ENCODE data around the gene MRPL1.

The MRPL1 gene

DNA sequence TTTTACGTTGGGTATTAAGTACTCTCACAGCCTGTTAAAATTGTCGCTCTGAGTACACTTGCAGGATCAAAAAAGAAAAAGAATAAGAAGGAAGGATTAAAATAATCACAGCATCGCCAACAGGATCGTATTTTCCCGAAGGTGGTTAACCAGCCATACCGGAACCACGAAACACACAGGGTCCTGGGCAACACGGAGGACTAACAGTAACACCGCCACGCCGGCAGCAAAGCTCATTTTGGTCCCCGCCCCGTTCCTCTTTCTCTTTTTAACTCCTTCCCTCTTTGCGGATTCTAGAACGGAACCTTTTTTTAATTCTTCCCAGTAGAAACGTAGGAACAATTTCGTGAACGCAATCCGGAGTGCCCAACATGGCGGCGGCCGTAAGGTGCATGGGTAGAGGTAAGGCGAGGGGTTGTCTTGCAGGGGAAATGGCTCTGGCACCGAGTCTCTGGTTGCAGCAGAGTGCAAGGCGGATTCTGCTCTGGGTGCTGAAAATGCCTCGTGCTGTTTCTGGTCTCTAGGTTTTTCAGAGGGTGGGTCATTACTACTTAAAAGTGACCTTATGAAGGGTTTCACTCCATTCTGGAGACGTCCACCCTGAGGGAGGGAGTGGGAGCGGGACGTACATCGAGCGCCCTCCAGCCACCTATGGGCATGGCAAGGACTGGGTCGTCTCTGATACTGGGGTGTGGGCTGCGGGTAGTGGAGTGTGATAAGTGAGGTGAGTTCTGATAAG lies at the start of gene MRPL1:
TSS of gene MRPL1 (plus strand) at position 353 of the 739 bp plus-strand sequence. CDS start at position 372, 19 bp downstream.
- peak; percentile 89 for DNase-seq

DNA sequence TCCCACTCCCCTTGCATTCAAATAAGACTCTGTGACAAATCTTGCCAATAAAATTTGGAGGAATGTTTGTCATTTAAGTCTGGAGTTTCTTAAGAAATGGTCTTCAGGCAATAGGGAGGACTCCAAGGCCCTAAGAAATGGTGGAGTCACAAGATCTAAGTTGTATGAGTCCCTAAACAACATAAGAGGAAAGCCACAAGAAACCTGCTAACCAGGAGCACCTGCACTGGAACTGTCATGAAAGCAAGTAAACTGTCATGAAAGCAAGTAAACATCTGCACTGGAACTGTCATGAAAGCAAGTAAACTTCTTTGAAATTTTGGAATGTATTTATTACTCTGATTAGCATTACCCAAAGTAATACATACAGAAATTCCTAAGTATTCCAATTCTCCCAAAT lies 47.0 kb upstream of the MRPL1 start:
- DNase-seq: no peak

DNA sequence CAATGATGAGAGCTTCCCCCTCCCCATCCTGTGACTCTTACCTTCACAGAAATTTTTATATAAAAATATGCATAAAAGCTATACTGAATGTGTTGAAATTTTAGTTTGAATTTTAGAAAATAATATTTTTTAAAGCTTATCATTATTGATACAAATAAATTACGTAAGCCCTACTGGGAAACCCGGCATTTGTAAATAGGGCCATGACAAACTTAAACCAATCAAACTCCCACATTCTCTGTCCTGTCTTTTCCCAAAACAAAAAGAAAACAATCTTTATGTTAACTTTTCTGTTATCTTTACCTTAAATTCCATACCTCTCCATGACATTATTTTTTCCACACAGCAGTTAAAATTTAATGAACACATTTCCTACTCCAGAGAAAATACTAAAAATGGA lies 46.1 kb upstream of the MRPL1 start:
- no peak for DNase-seq

DNA sequence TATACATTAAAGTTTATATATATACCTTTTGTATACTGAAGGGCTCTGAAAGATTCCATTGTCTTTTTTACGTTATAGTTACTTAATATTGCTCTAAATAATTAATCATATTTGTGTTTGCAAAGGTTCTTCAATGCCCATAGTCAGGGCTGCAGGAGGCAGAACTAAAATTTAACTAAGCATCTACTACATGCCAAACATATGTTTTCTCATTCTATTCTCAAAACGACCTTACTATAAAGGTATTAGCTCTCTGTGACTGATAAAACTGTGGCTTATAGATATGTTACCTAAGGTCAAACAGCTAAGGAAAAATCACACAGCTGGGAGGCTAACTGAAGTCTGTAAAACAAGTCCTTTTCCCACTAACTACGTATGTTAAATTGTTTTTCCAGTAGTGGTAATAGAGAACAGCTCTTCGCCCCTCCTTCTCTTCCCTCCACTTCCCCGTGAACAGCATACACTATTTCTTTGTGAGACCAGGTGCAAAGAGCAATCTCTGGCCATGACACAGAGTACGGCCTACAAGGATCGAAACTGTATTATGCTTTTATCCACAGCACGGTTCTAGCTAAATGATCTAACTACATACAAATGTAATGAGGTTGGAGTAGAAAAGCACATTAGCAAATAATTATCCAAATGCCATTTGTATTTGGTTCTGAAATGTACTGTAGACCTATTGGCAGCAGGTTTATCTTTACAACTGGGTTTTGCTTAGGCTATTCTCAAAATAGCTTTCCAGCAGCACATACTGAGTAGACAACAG lies 45.1 kb upstream of the MRPL1 start:
- peak; percentile 0 for DNase-seq

DNA sequence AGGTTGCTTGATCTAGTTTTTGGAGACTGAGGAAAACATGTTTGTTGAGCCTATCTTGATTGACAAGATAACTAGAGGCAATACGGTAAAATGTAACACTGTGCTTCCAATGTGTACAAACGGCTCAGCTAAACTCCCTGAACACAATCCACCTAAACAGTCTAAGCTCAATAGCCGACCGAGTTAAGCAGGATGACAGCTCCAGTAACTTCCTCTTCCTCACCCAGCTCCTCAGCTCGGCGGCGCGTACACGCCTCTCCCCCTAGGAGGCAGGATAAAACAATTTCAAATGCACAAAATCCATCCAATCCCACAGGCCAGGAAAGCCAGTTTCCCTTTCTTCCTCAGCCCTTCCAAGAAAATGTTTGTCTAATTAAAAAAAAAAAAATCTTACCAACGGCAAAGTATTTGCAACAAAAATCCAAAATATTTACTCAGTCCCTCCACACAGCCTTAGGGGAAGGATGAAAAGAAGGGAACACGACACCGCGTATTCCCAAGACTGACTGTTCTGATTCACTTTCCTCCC lies 44.5 kb upstream of the MRPL1 start:
- peak; percentile 58 for DNase-seq

DNA sequence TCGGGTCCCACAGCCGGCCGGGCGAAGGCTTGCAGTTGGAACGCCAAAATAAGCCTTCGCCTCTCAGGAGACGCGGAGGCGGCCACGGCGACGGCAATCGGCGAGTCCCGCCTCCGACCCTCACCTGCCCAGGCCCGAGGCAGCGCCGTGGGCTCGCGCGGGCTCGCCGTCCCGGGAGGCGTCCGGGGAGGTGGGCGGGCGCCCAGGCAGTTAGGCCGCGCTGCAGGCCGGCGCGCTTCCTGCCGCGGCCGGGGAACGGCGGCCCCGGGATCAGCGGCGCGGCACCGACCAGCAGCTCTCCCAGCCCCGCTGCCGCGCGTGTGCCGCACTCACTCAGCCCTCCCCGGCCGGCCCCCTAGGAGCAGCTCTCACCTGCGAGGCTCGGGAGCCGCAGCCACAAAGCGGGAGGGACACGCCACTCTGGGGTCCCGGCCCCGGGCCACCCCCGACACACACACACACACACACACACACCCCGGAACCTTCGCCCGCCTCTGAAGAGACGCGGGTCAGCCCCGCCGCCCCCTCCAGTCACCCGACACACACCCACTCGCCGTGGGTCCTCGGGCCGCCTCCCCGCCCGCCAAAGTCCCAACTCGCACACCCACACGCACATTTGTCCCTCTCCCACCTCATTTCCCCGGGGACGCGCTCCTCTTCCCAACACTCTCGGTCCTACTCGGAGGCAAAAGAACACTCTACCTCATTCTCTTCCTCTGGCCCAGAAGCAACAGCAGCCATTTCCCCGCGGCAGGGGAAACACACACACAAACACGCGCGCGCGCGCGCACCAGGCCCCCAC lies 43.8 kb upstream of the MRPL1 start, which contains the start of gene CNOT6L:
TSS of gene CNOT6L (minus strand) at position 767 of the 802 bp plus-strand sequence. CDS start at position 707, 60 bp downstream.
- DNase-seq: peak; percentile 58

DNA sequence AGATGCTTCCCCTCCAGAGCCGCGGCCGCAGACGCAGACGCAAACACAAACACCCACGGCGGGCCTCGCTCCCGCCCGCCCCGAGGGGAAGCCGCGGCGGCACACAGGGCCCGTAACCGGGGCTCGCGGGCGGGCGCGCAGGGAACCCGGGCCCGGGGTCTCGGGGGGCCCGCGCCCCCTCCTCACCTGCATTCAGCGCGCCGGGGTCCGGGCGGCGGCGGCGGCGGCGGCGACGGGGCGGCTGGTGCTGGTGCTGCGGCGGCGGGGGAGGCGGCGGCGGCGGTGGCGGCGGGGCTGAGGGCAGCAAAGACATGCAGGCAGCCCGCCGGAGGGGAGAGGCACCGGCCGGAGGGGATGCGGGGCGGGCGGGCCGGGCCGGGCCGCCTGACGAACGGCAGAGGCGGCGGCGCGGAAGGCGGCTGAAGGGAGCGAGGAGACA lies 43.2 kb upstream of the MRPL1 start:
- DNase-seq: no peak

DNA sequence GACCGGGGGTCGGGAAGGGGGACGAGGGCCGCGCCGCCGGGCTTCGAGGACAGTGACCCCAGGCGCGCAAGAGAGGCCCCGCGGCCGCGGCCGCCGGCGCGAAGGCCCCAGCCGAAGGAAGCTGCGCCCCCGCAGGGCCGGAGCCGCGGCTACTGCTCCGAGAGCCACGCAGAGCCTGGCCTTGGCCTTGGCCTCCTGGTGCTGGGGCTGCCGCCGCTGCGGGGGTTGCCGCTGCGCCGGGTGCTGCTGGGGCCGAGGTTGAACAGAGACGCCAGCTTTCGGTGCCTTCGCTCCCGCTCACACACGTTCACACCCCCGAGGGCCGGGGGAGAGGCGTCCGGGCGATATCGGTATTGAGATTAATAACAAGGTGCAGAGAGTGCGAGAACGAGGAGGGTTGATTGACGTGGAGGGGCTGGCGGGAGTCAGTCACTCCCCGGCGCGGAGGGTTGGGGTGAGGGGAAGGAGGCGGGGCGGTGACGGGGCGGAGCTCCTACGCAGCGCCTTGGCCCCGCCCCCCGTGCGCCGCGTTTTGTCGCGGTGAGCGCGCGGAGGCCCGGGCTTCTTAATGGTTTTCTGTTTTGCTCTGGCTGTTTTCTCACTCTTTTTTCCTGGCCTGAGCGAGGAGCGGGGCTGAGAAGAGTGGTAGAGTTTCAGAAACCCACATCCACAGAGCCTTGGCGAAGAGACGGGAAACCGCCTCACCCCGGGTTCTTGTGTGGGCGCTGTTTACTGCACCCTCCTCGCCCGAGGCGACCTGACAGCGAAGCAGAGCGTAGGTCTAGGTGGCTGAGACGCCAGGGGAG lies 42.6 kb upstream of the MRPL1 start:
- peak; percentile 83 for DNase-seq

DNA sequence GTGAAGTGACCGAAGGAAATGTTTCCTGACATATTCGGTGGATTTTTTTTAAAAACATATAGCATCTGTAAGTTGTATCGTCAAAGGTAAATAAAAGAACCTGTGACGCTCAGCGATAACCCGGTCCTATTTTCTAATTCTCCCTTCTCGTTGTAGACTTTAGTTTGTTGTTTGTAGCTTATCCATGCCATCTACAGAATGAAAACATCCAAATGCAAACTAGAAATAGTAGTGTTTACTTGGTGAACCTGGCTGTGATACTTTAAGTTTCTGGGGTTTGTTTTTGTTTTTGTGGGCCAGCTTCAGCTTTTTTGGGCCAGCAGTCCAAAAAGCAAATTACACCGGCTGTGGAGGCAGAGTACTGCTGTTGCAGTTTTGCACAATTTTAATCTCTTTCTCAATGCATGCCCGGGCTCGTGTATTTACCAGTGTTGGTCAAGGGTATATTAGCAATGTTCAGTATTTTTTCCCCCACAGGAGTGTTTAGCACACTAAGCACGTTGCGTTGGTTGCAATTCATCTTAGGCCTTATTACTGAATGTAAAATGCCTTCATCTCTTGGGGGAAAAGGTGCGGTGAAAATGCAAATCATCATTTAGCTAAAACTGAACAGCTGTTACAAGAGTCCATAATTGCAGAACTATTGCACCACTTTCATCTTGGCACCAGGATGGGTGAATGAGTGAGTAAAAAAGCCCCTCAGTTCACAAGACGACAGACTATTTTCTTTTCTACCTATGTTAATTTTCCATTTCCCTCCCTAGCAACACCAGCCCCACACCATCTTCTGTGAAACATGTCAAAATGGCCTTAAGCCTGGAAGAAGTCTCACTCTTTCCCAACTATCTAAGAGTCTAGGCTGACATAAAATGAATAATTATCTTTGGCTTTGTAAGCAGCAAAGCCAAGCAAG lies 41.7 kb upstream of the MRPL1 start:
- DNase-seq: no peak

DNA sequence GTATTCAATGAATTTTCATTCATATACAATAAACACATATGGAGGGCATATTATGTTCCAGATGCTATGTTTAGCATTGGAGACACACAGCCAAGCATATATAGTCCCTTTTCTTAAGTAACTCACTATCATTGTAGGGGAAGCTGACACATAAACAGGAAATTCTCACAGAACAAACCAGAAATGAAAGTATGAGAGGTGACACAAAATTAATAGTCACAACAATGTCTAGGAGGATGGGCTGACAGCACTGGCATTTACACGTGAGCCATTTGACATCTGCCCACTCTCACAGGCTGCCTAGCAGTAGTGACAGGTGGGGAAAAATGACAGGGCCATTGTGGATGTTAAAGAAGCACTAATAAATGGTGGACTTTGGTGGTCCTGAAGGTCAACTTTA lies 40.9 kb upstream of the MRPL1 start:
- no peak for DNase-seq

DNA sequence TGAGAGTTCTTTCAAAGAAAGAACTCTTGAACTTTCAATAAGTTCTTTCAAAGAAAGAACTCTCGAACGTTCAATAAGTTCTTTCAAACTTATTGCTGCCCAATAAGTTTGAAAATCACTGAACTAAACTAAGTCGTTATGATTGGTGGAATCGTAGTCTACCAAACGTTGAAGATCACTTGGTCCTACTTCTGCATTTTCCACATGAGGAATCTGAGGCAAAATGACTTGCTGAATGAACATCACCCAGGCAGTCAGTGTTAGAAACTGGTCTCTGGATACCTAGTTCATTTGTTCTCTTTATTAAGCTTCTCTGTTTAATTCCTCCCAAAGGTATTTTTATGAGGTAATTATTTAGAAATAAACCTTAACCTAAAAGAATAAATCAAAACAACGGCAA lies 36.4 kb upstream of the MRPL1 start:
- DNase-seq: no peak

DNA sequence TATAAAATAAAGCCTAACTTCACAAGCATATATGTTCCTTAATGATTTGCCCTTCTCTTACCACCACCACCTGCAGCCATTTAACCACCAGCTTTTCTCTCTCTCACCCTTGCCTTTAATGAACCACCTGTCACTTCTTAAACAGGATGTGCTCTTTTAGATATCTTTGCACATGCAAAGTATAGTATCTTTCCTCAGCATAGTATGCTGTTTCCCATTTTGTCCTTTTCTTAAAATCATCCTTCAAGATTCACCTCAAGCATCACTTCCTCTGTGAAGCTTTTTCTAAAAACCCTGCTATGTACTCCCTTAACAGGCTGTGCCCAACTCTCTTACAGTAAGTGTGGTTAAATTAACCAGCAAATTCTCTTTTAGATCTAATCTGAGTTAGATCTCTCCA lies 35.3 kb upstream of the MRPL1 start:
- DNase-seq: no peak

DNA sequence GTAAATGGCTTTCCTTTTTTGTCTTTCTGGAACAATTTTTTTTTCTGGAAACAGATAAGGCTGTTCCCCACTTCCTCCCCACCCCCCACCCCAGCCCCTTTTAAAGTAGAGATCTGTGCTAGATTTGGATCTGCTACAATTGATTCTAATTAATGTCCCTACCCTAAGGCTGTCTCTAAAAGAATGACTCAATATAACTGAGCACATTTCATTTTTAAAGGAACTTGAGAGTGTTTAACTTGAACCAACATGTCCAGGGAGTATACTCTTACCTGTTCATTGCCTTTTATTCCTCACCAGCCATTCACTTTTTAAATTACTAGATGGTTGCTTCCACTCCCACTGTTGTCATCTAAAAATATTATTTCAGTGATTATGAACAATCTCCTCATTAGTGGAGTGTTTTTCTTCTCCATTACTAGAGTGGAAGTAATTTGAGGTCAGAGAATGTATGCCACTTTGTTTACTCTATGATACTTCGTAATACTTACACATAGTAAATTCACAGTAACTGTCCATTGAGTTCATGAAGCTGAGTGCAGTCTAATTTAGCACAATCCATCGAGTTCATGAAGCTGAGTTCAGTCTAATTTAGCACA lies 29.4 kb upstream of the MRPL1 start:
- no peak for DNase-seq

DNA sequence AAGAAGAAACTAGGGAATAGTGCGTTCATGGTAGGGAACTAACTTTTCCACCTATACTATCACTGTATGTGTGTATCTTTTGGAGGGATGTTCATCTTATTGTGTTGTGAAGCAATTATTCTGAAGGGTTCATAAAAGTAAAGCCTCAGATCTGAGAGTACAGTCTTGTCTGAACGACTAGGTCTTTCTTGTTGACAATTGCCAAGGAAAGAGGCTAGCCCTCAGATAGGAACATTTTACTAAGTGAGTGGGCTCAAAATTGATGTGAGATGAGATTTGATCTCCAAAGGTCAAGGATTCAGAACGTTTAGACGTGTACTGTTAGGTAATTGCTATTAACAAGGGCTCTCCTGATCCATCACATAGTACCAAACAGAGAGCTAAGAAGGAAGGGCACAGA lies 28.2 kb upstream of the MRPL1 start:
- no peak for DNase-seq

DNA sequence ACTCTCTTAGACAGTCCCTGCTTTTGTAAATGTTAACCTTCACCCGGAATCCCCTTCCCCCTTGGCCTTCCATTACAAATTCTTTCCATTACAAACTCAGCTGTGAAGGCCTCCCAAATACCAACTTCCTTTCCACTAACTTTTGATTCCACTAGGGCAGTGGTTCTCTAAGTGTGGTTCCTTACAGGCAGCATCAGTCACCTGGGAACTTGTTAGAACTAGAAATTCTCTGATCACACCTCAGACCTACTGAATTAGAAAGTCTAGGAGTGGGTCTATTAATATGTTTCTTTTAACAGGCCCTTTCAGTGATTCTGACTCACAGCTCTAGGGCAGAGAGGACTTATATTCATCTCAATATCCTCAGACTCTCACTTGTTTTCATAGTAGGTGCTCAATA lies 19.0 kb upstream of the MRPL1 start:
- no peak for DNase-seq

DNA sequence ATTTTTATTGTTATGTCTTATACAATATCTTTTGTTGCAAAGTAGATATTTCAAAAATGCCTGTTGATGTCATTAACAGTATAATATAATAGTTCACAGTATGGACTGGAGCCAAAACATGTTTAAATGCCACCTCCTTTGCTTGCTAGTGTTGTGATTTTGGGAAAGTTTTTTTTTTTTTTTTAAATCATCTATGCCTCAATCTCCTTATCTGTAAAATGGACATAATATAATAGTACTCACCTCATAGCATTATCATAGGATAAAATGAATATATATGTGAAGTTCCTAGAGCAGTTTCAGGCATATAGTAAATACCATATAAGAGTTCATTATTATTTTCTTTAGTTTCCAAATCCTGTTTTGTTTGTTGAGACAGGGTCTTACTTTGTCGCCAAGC lies 18.3 kb upstream of the MRPL1 start:
- no peak for DNase-seq

DNA sequence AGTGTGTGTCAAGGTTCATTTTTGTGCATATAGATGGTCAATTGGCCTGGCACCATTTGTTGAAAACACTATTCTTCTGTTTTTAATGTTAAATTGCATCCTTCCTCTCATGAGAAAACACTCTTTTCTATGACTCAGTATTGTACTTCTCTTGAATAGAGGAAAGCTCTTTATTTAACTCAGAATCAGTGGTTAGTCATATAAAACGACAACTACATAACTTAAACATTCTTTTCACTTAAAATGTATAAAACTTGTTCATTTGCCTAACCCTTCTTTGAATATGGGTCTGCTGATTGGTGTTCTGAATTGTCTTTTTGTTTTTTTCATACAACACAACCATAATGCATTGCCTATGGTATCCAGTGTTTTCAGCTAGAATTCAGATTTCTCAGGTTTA lies 17.2 kb upstream of the MRPL1 start:
- no peak for DNase-seq

DNA sequence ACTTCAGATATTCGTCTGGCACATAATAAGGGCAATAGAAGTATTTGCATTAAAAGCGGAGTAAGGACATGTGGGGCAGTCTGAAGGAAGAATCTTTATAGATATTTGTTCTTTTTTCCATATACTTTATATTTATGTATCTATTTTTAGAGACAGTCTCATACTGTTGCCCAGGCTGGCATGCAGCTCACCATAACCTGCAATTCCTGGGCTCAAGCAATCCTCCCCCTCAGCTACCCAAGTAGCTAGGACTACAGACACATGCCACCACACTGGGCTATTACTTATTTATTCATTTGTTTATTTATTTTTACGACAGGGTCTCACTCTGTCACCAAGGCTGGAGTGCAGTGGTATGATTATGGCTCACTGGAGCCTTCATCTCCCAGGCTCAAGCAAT lies 16.7 kb upstream of the MRPL1 start:
- DNase-seq: no peak

DNA sequence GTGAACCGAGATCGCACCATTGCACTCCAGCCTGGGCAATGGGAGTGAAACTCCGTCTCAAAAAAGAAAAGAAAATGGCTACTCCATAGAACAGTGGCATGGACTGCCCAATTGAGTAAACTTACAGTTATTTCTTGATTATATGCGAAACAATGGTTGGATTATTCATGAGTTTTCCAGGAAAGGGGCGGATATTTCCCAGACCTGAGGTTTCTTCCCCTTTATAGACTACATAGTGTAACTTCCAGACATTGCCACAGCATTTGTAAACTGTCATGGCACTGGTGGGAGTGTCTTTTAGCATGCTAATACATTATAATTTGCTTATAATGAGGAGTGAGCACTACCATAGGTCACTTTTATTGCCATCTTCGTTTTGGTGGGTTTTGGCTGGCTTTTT lies 14.1 kb upstream of the MRPL1 start:
- DNase-seq: no peak

DNA sequence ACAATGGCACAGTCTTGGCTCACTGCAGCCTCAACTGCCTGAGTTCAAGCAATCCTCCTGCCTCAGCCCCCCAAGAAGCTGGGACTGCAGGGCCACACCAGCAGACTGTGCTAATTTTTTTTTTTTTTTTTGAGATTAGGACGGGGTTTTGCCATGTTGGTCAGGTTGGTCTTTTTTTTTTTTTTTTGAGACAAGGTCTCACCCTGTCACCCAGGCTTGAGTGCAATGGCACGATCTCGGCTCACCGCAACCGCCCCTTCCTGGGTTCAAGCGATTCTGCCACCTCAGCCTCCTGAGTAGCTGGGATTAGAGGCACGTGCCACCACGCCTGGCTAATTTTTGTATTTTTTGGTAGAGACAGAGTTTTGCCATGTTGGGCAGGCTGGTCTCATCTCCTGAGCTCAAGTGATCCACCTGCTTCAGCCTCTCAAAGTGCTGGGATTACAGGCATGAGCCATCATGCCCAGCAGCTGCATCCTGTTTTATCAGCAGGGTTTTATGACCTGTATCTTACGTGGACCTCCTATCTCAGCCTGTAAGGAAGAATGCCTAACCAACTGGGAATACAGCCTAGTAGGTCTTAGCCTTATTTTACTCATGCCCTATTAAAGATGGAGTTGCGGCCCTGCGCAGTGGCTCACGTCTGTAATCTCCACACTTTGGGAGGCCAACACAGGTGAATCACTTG lies 13.2 kb upstream of the MRPL1 start:
- peak; percentile 78 for DNase-seq

Measured in NCI-H510A (cell line).